Mesenchymal stem cell (in vitro differentiated cells and primary cell): ENCODE data around the gene TMEM161B.

Experiments
- DNase-seq: peaks from one replicate; pipeline ENCODE4 v3.0.0-alpha.2; 2013
- H2AFZ ChIP-seq: one replicate; pipeline ENCODE4 v1.6.1; 2013; ENCODE audit warnings: low read depth, mild to moderate bottlenecking, control low read depth, inconsistent platforms, low read length, moderate library complexity
- H2AK5ac ChIP-seq: 2 replicates; pipeline ENCODE4 v1.6.1; 2013; ENCODE audit warnings: low read length, moderate library complexity, mild to moderate bottlenecking, inconsistent platforms; ENCODE audit not compliant: severe bottlenecking
- H2BK120ac ChIP-seq: one replicate; pipeline ENCODE4 v1.6.1; 2013; ENCODE audit warnings: low read depth, mild to moderate bottlenecking, inconsistent platforms, low read length, moderate library complexity
- H2BK12ac ChIP-seq, 2 experiments: one replicate each; pipeline ENCODE4 v1.6.1; 2013; ENCODE audit warnings: inconsistent platforms in 2 of 2, low read length in 2 of 2, mild to moderate bottlenecking in 2 of 2, moderate library complexity in 2 of 2, control low read depth in 1 of 2
- H2BK15ac ChIP-seq: one replicate; pipeline ENCODE4 v1.6.1; 2013; ENCODE audit warnings: mild to moderate bottlenecking, low read depth, inconsistent platforms; ENCODE audit not compliant: poor library complexity, severe bottlenecking
- H2BK5ac ChIP-seq: 2 replicates; pipeline ENCODE4 v1.6.1; 2013; ENCODE audit warnings: low read depth, mild to moderate bottlenecking, low read length, control low read depth, inconsistent platforms; ENCODE audit not compliant: poor library complexity, severe bottlenecking
- H3K14ac ChIP-seq, 2 experiments: one replicate each; pipeline ENCODE4 v1.6.1; 2013; ENCODE audit warnings: inconsistent platforms in 2 of 2, low read length in 2 of 2, control low read depth in 1 of 2, mild to moderate bottlenecking in 1 of 2, moderate library complexity in 1 of 2
- H3K18ac ChIP-seq, 2 experiments: one replicate each; pipeline ENCODE4 v1.6.1; 2013; ENCODE audit warnings: inconsistent platforms in 2 of 2, low read length in 2 of 2, control low read depth in 1 of 2, low read depth in 1 of 2, mild to moderate bottlenecking in 1 of 2
- H3K23ac ChIP-seq, 2 experiments: one replicate each; pipeline ENCODE4 v1.6.1; 2013; ENCODE audit warnings: inconsistent platforms in 2 of 2, low read length in 2 of 2, mild to moderate bottlenecking in 2 of 2, moderate library complexity in 2 of 2, control low read depth in 1 of 2
- H3K27ac ChIP-seq: 2 replicates; pipeline ENCODE4 v1.5.1; 2013; ENCODE audit warnings: mild to moderate bottlenecking, moderate library complexity, low read length, control low read depth, inconsistent platforms; ENCODE audit not compliant: poor library complexity, severe bottlenecking
- H3K27me3 ChIP-seq, 2 experiments: 2 replicates each; pipeline versions ENCODE4 v1.6.1 to v1.7.0; 2013; ENCODE audit warnings: low read length in 2 of 2, mild to moderate bottlenecking in 2 of 2, moderate library complexity in 2 of 2, control low read depth in 1 of 2, inconsistent platforms in 1 of 2; ENCODE audit not compliant: control insufficient read depth in 1 of 2, insufficient read depth in 1 of 2
- H3K36me3 ChIP-seq, 2 experiments: 2 replicates each; pipeline versions ENCODE4 v1.6.1 to v1.7.0; 2013; ENCODE audit warnings: low read length in 2 of 2, control low read depth in 1 of 2, inconsistent platforms in 1 of 2, low read depth in 1 of 2, mild to moderate bottlenecking in 1 of 2; ENCODE audit not compliant: insufficient read depth in 2 of 2, control insufficient read depth in 1 of 2
- H3K4ac ChIP-seq, 2 experiments: one replicate each; pipeline ENCODE4 v1.6.1; 2013; ENCODE audit warnings: inconsistent platforms in 2 of 2, low read length in 2 of 2, mild to moderate bottlenecking in 2 of 2, moderate library complexity in 2 of 2, control low read depth in 1 of 2, low read depth in 1 of 2
- H3K4me1 ChIP-seq: 2 replicates; pipeline ENCODE4 v1.6.1; 2013; ENCODE audit warnings: low read depth, low read length, control low read depth; ENCODE audit not compliant: control insufficient read depth, insufficient read depth
- H3K4me2 ChIP-seq: 2 replicates; pipeline ENCODE4 v1.6.1; 2013; ENCODE audit warnings: low read length, mild to moderate bottlenecking, inconsistent platforms; ENCODE audit not compliant: poor library complexity, severe bottlenecking
- H3K4me3 ChIP-seq, 2 experiments: 2 replicates each; pipeline versions ENCODE4 v1.5.1 to v1.7.0; 2013; ENCODE audit warnings: low read length in 2 of 2, mild to moderate bottlenecking in 2 of 2, control low read depth in 1 of 2, low read depth in 1 of 2; ENCODE audit not compliant: insufficient read depth in 1 of 2
- H3K79me1 ChIP-seq: replicated peaks from 2 replicates; pipeline ENCODE4 v1.6.1; 2013; ENCODE audit warnings: mild to moderate bottlenecking, control low read depth, low read length, inconsistent platforms; ENCODE audit not compliant: poor library complexity, severe bottlenecking
- H3K9ac ChIP-seq: 2 replicates; pipeline ENCODE4 v1.7.0; 2013; ENCODE audit warnings: mild to moderate bottlenecking, low read length, moderate library complexity
- H3K9me3 ChIP-seq: 2 replicates; pipeline ENCODE4 v1.7.0; 2013; ENCODE audit warnings: mild to moderate bottlenecking, low read length; ENCODE audit not compliant: control insufficient read depth
- H4K8ac ChIP-seq: one replicate; pipeline ENCODE4 v1.6.1; 2013; ENCODE audit warnings: inconsistent platforms, mild to moderate bottlenecking, low read length, moderate library complexity
- H4K91ac ChIP-seq: one replicate; pipeline ENCODE4 v1.6.1; 2013; ENCODE audit warnings: mild to moderate bottlenecking, low read length, inconsistent platforms
- WGBS: methylation state at CpG from one replicate; pipeline ENCODE4 v1.1.7; 2013; ENCODE audit warnings: mixed read lengths; 5-methylcytosine and 5-hydroxymethylcytosine counted together

The TMEM161B gene

GRCh38 chr5:88288528-88289197 is 20.0 kb upstream of the TMEM161B start:
- Histone ChIP-seq H4K8ac (no peak overlapping the region), H3K23ac (no peak overlapping the region), H3K4ac (no peak overlapping the region), H3K79me1 (no peaks in the 10 kb centered on the region), H2BK15ac (no peak overlapping the region), H2BK5ac (no peak overlapping the region), H2AFZ (no peak overlapping the region), H4K91ac (no peak overlapping the region), H3K27me3 (no peaks in the 10 kb centered on the region), H3K9me3 (no peaks in the 10 kb centered on the region), H3K4me2 (no peak overlapping the region), H2AK5ac (no peak overlapping the region), H3K4me3 (no peak overlapping the region), H3K27ac (no peak overlapping the region), H3K4me1 (no peaks in the 10 kb centered on the region), H2BK120ac (no peak overlapping the region), H2BK12ac (no peak overlapping the region), H3K9ac (no peak overlapping the region), H3K14ac (no peak overlapping the region), H3K18ac (no peak overlapping the region), H3K36me3 (peaks cover 0 to 43% of the 10 kb centered on the region in 2 experiments)
- no peak for DNase-seq
- whole genome bisulfite sequencing: 87% methylated on average over 3 of the region's 5 CpGs

- Histone ChIP-seq H3K23ac (no peak overlapping the region), H3K4me1 (no peaks in the 10 kb centered on the region), H3K4me2 (no peak overlapping the region), H3K36me3 (peaks cover 0 to 49% of the 10 kb centered on the region in 2 experiments), H2BK5ac (no peak overlapping the region), H3K27ac (no peak overlapping the region), H3K9me3 (no peaks in the 10 kb centered on the region), H2BK120ac (no peak overlapping the region), H2BK15ac (no peak overlapping the region), H3K4me3 (no peak overlapping the region), H3K18ac (no peak overlapping the region), H4K91ac (no peak overlapping the region), H3K9ac (no peak overlapping the region), H3K27me3 (no peaks in the 10 kb centered on the region), H3K79me1 (no peaks in the 10 kb centered on the region), H2BK12ac (no peak overlapping the region), H4K8ac (no peak overlapping the region), H3K4ac (no peak overlapping the region), H3K14ac (no peak overlapping the region), H2AFZ (no peak overlapping the region), H2AK5ac (no peak overlapping the region)
- WGBS: 100% methylated on average over 2 of the region's 4 CpGs
- no peak for DNase-seq
These were observed 19.3 kb upstream of the TMEM161B start for GRCh38 chr5:88287846-88288527.

- H3K4me3 ChIP-seq: no peak overlapping the region
- 93% methylated on average over 3 of the region's 3 CpGs for WGBS
- no peak overlapping the region for H3K27ac ChIP-seq
- H4K8ac ChIP-seq: no peak overlapping the region
- H3K14ac ChIP-seq: no peak overlapping the region
- H3K9ac ChIP-seq: no peak overlapping the region
- H3K27me3 ChIP-seq: no peaks in the 10 kb centered on the region
- no peak overlapping the region for H3K4ac ChIP-seq
- H3K4me1 ChIP-seq: no peaks in the 10 kb centered on the region
- no peak overlapping the region for H3K18ac ChIP-seq
- no peak overlapping the region for H4K91ac ChIP-seq
- no peak overlapping the region for H3K4me2 ChIP-seq
- H2BK15ac ChIP-seq: no peak overlapping the region
- no peak overlapping the region for H3K23ac ChIP-seq
- H3K79me1 ChIP-seq: no peaks in the 10 kb centered on the region
- H2BK12ac ChIP-seq: no peak overlapping the region
- peaks cover 0 to 51% of the 10 kb centered on the region in 2 experiments for H3K36me3 ChIP-seq
- H2BK120ac ChIP-seq: no peak overlapping the region
- H3K9me3 ChIP-seq: no peaks in the 10 kb centered on the region
- H2AFZ ChIP-seq: no peak overlapping the region
- no peak overlapping the region for H2BK5ac ChIP-seq
- no peak for DNase-seq
- no peak overlapping the region for H2AK5ac ChIP-seq
These were observed 18.7 kb upstream of the TMEM161B start for GRCh38 chr5:88287302-88287701.

- H3K23ac ChIP-seq: no peak overlapping the region
- H2AFZ ChIP-seq: no peak overlapping the region
- H3K36me3 ChIP-seq: peaks cover 0 to 40% of the 10 kb centered on the region in 2 experiments
- no peak overlapping the region for H3K4me2 ChIP-seq
- no peaks in the 10 kb centered on the region for H3K9me3 ChIP-seq
- H3K9ac ChIP-seq: no peak overlapping the region
- no peak overlapping the region for H4K91ac ChIP-seq
- no peak for DNase-seq
- no peaks in the 10 kb centered on the region for H3K27me3 ChIP-seq
- H3K27ac ChIP-seq: no peak overlapping the region
- no peaks in the 10 kb centered on the region for H3K4me1 ChIP-seq
- H3K18ac ChIP-seq: no peak overlapping the region
- H3K4ac ChIP-seq: no peak overlapping the region
- H3K79me1 ChIP-seq: peaks cover 1% of the 10 kb centered on the region
- no peak overlapping the region for H4K8ac ChIP-seq
- H3K14ac ChIP-seq: no peak overlapping the region
- no peak overlapping the region for H2BK5ac ChIP-seq
- no peak overlapping the region for H2BK12ac ChIP-seq
- H3K4me3 ChIP-seq: no peak overlapping the region
- no peak overlapping the region for H2BK120ac ChIP-seq
- no peak overlapping the region for H2BK15ac ChIP-seq
- H2AK5ac ChIP-seq: no peak overlapping the region
These were observed 15.0 kb upstream of the TMEM161B start for GRCh38 chr5:88283690-88284089.
